Epithelial cell of esophagus (primary cell): ENCODE results near the gene MYO9A.

ENCODE experiments used
- DNase-seq: peaks from one replicate; pipeline ENCODE4 v3.0.0; 2010; ENCODE audit warnings: low read depth
- H3K4me3 ChIP-seq: 2 replicates; pipeline ENCODE4 v1.5.1; 2011; ENCODE audit warnings: mild to moderate bottlenecking, low read length, control low read depth
- CTCF ChIP-seq: IDR thresholded peaks from 2 replicates; pipeline ENCODE4 v1.5.1; 2011; ENCODE audit warnings: low read depth, mild to moderate bottlenecking, low read length, control low read depth, inconsistent platforms; ENCODE audit not compliant: insufficient read depth; ENCODE audit errors: missing control alignments

The MYO9A gene

GRCh38 chr15:71932689-71933088, 185.3 kb downstream of the MYO9A start:
- DNase-seq: no peak
- TF ChIP-seq CTCF: no peak
- no peak overlapping the region for H3K4me3 ChIP-seq

GRCh38 chr15:71931261-71931660, 186.7 kb downstream of the MYO9A start:
- no peak overlapping the region for H3K4me3 ChIP-seq
- no peak for DNase-seq
- TF ChIP-seq CTCF: no peak

- DNase-seq: no peak
- no peak for TF ChIP-seq CTCF
- H3K4me3 ChIP-seq: no peak overlapping the region
These were observed 192.8 kb downstream of the MYO9A start for GRCh38 chr15:71925145-71925544.

- H3K4me3 ChIP-seq: no peak overlapping the region
- TF ChIP-seq CTCF: no peak
- peak; percentile 94 for DNase-seq
These were observed 196.8 kb downstream of the MYO9A start for GRCh38 chr15:71921191-71921590.

GRCh38 chr15:71920573-71920972, 197.4 kb downstream of the MYO9A start:
- TF ChIP-seq CTCF: no peak
- no peak overlapping the region for H3K4me3 ChIP-seq
- DNase-seq: no peak

- no peak for TF ChIP-seq CTCF
- H3K4me3 ChIP-seq: no peak overlapping the region
- no peak for DNase-seq
These were observed 201.1 kb downstream of the MYO9A start for GRCh38 chr15:71916834-71917233.

GRCh38 chr15:71914092-71914491, 203.9 kb downstream of the MYO9A start:
- no peak overlapping the region for H3K4me3 ChIP-seq
- no peak for TF ChIP-seq CTCF
- DNase-seq: no peak
